ENCODE data around the gene WDR89. TPM values are rescaled to one million over a fixed set of nuclear protein-coding genes. Genes with fewer than 3 reads are reported as not detected.
A peak's percentile ranks its signal among the peaks of the same experiment; 100 is the strongest.
"Not testable (repeated sequence)": the region's sequence is repeated elsewhere in the genome, so short reads cannot be mapped to it uniquely, and the experiment has no call there.

WDR89 gene
- polyA plus RNA-seq, 1 experiment, result 2.0 TPM

- POLR2A ChIA-PET, result no interaction called here
- CTCF ChIA-PET, result interaction anchor here (0.7 to 4.0 kb wide), 7 partner anchors 18 to 144 kb away, joined by 3 to 30 read pairs (median 3); no protein-coding TSS in a partner anchor
- H3K27me3 ChIP-seq (ENCODE audit: control insufficient read depth, insufficient read depth, low read length), result no peaks in the 10 kb centered on the region
- TF ChIP-seq CTCF (IDR thresholded peaks at IDR 0.05; ENCODE audit: insufficient read depth, low read depth, low read length), result no peak
- no peaks in the 10 kb centered on the region for H3K36me3 ChIP-seq (ENCODE audit: control insufficient read depth, insufficient read depth, low read length)
- DNase-seq (ENCODE audit: low read depth), result no peak
- H3K4me3 ChIP-seq (ENCODE audit: low read depth, low read length), result no peak overlapping the region
Measured at GRCh38 chr14:63633801-63634200, 7.9 kb downstream of the WDR89 start.

GRCh38 chr14:63632932-63633514, 8.6 kb downstream of the WDR89 start:
- Histone ChIP-seq H3K27me3 (ENCODE audit: control insufficient read depth, insufficient read depth, low read length) (no peaks in the 10 kb centered on the region), H3K36me3 (ENCODE audit: control insufficient read depth, insufficient read depth, low read length) (no peaks in the 10 kb centered on the region), H3K4me3 (ENCODE audit: low read depth, low read length) (no peak overlapping the region)
- DNase-seq (ENCODE audit: low read depth), result no peak
- ChIA-PET CTCF (interaction anchor here (1.0 to 4.0 kb wide), 8 partner anchors 9 to 144 kb away, joined by 3 to 30 read pairs (median 4); partner anchors contain the start of gene WDR89), POLR2A (no interaction called here)
- peak; percentile 58 for TF ChIP-seq CTCF (IDR thresholded peaks at IDR 0.05; ENCODE audit: insufficient read depth, low read depth, low read length)

GRCh38 chr14:63624701-63625100, 17.0 kb downstream of the WDR89 start:
- TF ChIP-seq CTCF (IDR thresholded peaks at IDR 0.05; ENCODE audit: insufficient read depth, low read depth, low read length), result no peak
- POLR2A ChIA-PET, result no interaction called here
- Histone ChIP-seq H3K27me3 (ENCODE audit: control insufficient read depth, insufficient read depth, low read length) (no peaks in the 10 kb centered on the region), H3K36me3 (ENCODE audit: control insufficient read depth, insufficient read depth, low read length) (no peaks in the 10 kb centered on the region), H3K4me3 (ENCODE audit: low read depth, low read length) (no peak overlapping the region)
- CTCF ChIA-PET, result no interaction called here
- no peak for DNase-seq (ENCODE audit: low read depth)

GRCh38 chr14:63624203-63624602, 17.5 kb downstream of the WDR89 start:
- no peak for TF ChIP-seq CTCF (IDR thresholded peaks at IDR 0.05; ENCODE audit: insufficient read depth, low read depth, low read length)
- no peaks in the 10 kb centered on the region for H3K27me3 ChIP-seq (ENCODE audit: control insufficient read depth, insufficient read depth, low read length)
- no peaks in the 10 kb centered on the region for H3K36me3 ChIP-seq (ENCODE audit: control insufficient read depth, insufficient read depth, low read length)
- ChIA-PET POLR2A (no interaction called here), CTCF (no interaction called here)
- H3K4me3 ChIP-seq (ENCODE audit: low read depth, low read length), result no peak overlapping the region
- no peak for DNase-seq (ENCODE audit: low read depth)

- H3K4me3 ChIP-seq (ENCODE audit: low read depth, low read length); DNase-seq (ENCODE audit: low read depth); CTCF ChIA-PET; H3K27me3 ChIP-seq (ENCODE audit: control insufficient read depth, insufficient read depth, low read length); H3K36me3 ChIP-seq (ENCODE audit: control insufficient read depth, insufficient read depth, low read length); POLR2A ChIA-PET: not testable (repeated sequence)
Measured at GRCh38 chr14:63621975-63622374, 19.7 kb downstream of the WDR89 start.

GRCh38 chr14:63616015-63616414, 25.7 kb downstream of the WDR89 start:
- no peak for DNase-seq (ENCODE audit: low read depth)
- CTCF ChIA-PET, result interaction anchor here (0.6 to 2.2 kb wide), 4 partner anchors 17 to 204 kb away, joined by 3 to 7 read pairs (median 4); no protein-coding TSS in a partner anchor
- H3K27me3 ChIP-seq (ENCODE audit: control insufficient read depth, insufficient read depth, low read length), result no peaks in the 10 kb centered on the region
- no peak overlapping the region for H3K4me3 ChIP-seq (ENCODE audit: low read depth, low read length)
- peaks cover 2% of the 10 kb centered on the region; the same call in 1 of the 2 replicates for H3K36me3 ChIP-seq (ENCODE audit: control insufficient read depth, insufficient read depth, low read length)
- POLR2A ChIA-PET, result no interaction called here
- no peak for TF ChIP-seq CTCF (IDR thresholded peaks at IDR 0.05; ENCODE audit: insufficient read depth, low read depth, low read length)

Measured in BJ (cell line).